HK-2 (cell line): ENCODE measurements around the gene DEGS1.
A peak's percentile ranks its signal among the peaks of the same experiment; 100 is the strongest.

Source experiments
- DNase-seq: peaks from one replicate; pipeline ENCODE4 v3.0.0-alpha.2; 2018; ENCODE audit not compliant: unreplicated experiment

Gene DEGS1

DNA sequence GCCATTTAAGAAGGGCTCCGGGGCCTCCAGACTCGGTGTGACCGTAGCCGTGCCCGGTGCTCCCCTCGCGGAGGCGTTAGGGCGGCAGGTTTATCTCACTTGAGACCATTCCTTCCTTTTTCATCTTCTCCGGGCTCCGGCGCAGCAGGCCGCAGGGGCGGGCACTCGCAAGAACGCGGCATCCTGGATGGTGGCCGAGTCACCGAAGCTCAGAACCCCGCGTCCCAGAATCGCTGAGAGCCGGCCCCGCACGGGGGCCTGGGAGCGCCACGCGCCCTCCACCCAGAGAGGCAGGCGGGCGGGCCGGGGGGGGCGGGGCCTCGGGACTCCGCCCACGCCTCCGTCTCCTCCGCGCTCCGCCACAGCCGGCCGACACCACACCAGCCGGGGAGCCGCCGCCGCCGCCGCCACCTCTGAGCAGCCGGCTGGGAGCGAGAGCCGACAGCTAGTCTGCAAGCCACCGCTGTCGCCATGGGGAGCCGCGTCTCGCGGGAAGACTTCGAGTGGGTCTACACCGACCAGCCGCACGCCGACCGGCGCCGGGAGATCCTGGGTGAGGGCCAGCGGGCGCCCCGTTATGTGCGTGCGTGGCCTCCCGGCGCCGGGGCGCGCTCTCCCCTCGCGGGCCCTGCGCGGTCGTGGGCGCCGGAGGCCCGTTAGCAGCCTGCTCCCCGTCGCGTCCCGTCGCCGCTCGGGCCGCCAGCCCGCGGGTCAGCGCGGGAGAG is at the start of gene DEGS1:
Gene DEGS1 (plus strand): TSS at position 375 of the 725 bp plus-strand sequence. CDS start 97 bp downstream, at position 472.
- peak; percentile 95 for DNase-seq

DNA sequence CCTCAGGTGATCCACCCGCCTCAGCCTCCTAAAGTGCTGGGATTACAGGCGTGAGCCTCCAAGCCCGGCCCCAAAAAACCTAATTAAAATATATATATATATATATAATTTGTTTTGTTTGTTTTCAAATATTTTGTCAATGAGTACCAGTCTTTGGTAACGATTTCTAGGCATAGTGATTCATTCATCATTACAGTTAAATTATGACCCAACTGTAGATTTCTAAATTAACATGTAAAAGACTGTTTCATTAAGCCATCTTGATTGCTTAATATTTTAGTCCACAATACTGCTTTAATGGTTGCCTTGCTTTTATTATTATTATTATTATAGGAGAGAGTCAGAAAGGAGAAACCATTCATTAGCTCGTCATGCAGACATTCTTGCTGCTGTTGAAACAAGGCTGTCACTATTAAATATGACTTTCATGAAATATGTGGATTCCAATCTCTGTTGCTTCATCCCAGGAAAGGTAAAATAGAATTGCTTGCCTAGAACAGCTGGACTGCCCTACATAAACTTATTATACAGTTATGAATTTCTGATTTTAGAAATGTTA is 49.2 kb upstream of the DEGS1 start:
- no peak for DNase-seq

DNA sequence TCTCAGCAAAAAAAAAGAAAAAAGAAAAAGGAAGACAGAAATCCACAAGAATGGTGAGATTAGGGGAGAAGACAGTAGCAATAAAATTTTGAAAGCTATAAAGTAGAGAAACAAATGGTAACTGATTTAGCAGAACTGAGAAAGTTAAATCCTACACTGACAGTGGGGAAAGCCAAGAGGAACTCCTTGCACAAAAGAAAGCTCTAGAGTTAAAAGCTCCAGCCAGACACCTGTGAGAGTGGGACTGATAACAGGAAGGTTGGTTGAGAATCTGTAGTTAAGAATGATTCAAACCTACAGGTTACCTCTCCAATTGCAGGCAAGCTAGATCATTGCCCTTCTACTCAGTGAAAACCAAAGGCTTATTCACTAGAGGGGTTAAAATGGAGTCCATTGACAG is 45.5 kb upstream of the DEGS1 start:
- DNase-seq, result no peak

- no peak for DNase-seq
Measured at GRCh38 chr1:224138198-224138597, 44.8 kb upstream of the DEGS1 start.

- no peak for DNase-seq
Measured at GRCh38 chr1:224141693-224142092, 41.3 kb upstream of the DEGS1 start.

- DNase-seq, result no peak
Measured at GRCh38 chr1:224149709-224150108, 33.3 kb upstream of the DEGS1 start.

DNA sequence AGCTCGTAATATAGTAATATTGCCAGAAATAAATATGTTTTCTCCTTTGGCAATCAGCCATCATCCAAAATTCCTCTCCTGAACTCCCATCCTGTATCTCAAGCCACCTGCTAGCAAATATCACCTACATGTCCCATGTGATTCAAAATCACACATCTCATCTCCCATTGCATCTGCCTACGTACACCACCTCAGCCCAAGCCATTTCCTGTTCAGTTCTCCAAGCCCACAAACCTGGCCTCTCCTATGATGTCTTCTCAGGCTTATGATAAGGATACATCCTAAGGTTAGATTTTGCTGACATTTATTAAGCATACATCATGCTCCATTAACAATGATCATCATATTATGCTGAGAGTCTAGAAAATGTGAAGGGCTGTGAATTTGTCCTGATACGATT is 31.9 kb upstream of the DEGS1 start:
- no peak for DNase-seq

GRCh38 chr1:224157316-224157715 is 25.7 kb upstream of the DEGS1 start:
- DNase-seq, result no peak

- no peak for DNase-seq
Measured at GRCh38 chr1:224159541-224159940, 23.5 kb upstream of the DEGS1 start.

DNA sequence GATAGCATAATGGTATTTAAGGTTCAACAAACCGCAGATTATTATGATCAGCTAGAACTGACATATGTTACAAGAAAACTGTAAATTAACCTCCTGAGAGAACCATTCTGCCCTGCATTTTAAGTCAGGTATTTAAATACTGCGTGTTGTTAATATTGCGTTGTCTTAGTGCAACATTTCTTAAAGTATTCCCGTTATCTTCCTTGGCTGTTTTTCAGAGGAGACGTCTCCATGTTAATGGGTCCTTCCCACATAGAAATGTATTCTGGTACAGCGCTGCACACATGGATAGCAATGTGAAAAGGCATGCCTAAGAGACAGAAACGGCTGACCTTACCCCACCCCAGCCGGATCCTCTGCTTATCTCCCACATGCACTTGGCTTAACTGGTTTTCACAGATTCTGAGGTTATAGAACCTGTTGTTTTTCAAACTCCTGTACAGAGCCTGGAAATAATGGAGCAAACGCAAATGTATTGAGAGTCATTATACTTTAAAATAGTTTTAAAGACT is 22.8 kb upstream of the DEGS1 start:
- no peak for DNase-seq

GRCh38 chr1:224162768-224163167 is 20.3 kb upstream of the DEGS1 start:
- DNase-seq, result no peak

- DNase-seq, result no peak
Measured at GRCh38 chr1:224163311-224163710, 19.7 kb upstream of the DEGS1 start.

DNA sequence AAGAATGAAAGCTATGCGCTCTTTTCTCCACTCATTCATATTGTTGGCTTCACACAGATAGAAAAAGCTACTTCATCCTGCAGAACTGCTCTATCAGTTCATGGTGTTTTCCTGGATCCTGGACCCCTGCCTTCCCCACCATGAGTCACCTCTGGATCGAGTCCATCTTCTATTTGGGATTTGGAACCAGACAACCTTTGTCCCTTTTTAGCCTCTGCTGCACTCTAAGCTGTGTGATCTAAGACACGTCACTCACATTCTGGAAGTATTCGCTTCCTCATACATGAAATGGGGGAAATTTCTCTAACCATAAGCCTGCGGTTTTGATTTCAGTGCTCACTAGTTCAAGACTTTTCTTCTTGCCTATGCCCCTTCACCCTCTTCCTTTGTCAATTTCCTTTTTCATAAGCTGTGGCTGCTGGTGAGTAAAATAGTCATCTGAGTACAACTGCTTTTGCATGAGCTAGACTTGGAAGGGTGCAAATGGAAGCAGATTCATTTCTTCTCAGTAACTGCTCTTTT is 14.1 kb upstream of the DEGS1 start:
- DNase-seq, result no peak

DNA sequence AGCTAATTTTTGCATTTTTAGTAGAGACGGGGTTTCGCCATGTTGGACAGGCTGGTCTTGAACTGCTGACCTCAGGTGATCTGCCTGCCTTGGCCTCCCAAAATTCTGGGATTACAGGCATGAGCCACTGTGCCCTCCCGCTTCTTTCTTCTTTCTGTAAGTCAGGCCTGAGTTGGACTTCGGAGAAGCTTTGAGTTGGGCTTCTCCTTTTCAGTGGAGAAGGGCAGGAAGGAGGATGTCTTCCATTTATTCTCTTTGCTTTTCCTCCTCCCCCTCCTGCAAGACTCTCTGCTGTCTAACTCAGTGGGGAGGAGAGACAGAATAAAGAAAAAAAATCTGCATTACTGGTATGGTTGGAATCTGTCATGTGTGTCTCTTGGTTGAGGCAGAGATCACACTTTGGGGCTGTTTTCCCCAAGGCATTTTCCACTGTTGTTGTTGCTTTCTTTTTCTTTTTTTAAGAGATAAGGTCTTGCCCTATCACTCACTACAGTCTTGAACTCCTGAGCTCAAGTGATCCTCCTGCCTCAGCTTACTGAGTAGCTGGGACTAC is 13.2 kb upstream of the DEGS1 start:
- no peak for DNase-seq

GRCh38 chr1:224170343-224170742 is 12.7 kb upstream of the DEGS1 start:
- no peak for DNase-seq

DNA sequence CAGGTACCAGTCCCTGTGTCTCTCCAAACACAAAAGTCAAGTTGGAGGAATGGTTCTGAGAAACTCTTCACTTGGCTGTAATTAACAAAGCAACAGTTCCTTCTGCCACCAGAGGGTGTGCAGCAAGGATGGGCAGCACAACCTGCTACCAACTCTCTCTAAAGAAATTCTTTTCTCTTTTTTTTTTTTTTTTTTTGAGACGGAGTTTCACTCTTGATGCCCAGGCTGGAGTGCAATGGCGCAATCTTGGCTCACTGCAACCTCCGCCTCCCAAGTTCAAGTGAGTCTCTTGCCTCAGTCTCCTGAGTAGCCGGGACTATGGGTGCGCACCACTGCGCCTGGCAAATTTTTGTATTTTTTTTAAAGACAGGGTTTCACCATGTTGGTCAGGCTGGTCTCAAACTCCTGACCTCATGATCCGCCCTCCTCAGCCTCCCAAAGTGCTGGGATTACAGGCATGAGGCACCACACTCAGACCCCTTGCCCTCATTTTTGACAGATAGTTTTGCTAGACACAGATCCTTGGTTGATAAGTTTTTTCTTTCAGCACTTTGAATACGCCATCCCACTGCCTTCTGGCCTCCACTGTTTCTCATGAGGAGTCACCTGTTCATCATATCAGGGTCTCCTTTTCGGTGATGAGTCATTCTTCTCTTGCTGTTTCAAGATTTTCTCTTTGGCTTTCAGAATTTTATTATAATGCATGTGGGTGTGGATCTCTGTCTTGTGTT is 12.1 kb upstream of the DEGS1 start:
- no peak for DNase-seq

DNA sequence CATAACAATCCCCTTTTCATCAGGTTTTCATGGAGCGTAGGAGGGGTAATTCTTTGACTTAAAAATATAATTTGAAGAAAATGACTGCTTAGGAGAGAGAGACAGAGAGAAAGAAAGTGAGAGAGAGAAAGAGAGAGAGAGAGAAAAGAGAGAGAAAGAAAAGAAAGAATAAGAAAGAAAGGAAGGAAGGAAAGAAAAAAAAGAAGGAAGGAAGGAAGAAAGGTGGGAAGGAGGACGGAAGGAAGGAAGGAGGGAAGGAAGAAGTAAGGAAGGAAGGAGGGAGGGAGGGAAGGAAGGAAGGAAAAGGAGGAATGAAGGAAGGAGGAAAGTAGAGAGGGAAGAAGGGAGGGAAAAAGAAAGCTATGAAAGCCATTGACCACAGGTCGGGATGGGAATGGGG is 10.8 kb upstream of the DEGS1 start:
- no peak for DNase-seq

DNA sequence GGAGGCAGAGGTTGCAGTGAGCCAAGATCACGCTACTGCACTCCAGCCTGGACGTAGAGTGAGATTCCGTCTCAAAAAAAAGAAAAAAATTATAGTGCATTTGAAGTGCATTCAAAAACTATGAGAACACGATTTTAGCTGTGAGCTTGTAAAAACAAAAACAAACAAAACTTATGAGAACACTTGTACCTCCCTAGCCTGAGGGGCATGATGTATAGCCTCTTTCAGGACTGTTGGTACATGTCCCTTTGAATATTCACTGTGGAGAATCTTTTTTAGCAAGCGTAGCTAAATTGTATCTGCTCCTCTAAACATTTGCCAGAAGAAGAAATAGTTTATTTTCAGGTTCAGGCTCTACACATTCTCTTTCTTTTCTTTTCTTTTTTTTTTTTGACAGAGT is 9.5 kb upstream of the DEGS1 start:
- DNase-seq, result no peak

GRCh38 chr1:224175617-224176016 is 7.4 kb upstream of the DEGS1 start:
- no peak for DNase-seq

- DNase-seq, result no peak
Measured at GRCh38 chr1:224177356-224177999, 5.6 kb upstream of the DEGS1 start.

DNA sequence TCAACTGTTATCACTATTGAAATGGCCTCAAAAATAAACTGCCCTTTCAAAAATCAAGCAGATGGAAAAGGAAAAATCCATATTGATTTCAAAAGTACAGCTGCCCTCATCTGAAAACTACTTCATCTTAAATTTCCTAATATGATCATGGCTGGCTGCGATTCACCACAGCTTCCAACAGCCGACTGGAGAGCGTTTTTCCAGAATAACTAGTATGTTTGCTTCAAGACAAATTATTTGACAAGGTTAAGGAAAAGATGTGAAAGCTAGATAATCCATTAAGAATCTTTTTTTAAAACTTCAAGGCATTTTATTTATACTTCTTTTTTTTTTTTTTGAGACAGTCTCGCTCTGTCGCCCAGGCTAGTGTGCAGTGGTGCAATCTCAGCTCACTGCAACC is 4.1 kb upstream of the DEGS1 start:
- no peak for DNase-seq
